ENCODE measurements around the gene SOX18. TPM values are rescaled to one million over a fixed set of nuclear protein-coding genes. Genes with fewer than 3 reads are reported as not detected.

SOX18 gene
- total and polyA plus RNA-seq, 7 experiments from 2014 or later = 0.20 to 1.7 TPM; not detected in 5

GRCh38 chr20:64078934-64079272 is 29.5 kb upstream of the SOX18 start:
- Histone ChIP-seq H3K4me3 (ENCODE audit: low read length) (peak overlapping the region; percentile 89), H3K9me3 (ENCODE audit: control insufficient read depth in 2 of 3, low read length in 3 of 3) (no peaks in the 10 kb centered on the region), H3K27ac (ENCODE audit: low read depth, low read length) (peak overlapping the region; percentile 79), H3K4me1 (ENCODE audit: control insufficient read depth in 2 of 2, insufficient read depth in 2 of 2, low read length in 2 of 2) (peaks cover 19 to 30% of the 10 kb centered on the region in 2 donors), H3K27me3 (ENCODE audit: control insufficient read depth in 2 of 2, insufficient read depth in 2 of 2, low read length in 2 of 2) (no peaks in the 10 kb centered on the region), H3K36me3 (ENCODE audit: control insufficient read depth in 2 of 3, insufficient read depth in 3 of 3, low read length in 3 of 3) (peaks cover 0 to 29% (median 0%) of the 10 kb centered on the region in 3 experiments)
- ChIA-PET POLR2A (interaction anchor here (0.9 to 6.6 kb wide), 9 partner anchors 10 to 371 kb away, joined by 3 to 83 read pairs (median 5); partner anchors contain the start of genes ARFRP1, PCMTD2, PRPF6 and TCEA2), CTCF (interaction anchor here (1.2 to 2.5 kb wide), 4 partner anchors 10 to 42 kb away, joined by 4 to 18 read pairs (median 4); no protein-coding TSS in a partner anchor)
- peak overlapping the region; percentile 81 to 98 (median 92) for H3K4me3 Mint-ChIP-seq
- peaks cover 0 to 3% (median 0%) of the 10 kb centered on the region in 11 donors for H3K9me3 Mint-ChIP-seq
- intact Hi-C loops (cut with micrococcal nuclease) = loop anchor here (1.0 to 5.0 kb wide), 4 partner anchors 16 to 559 kb away; partner anchors contain the start of genes PPDPF (in 1 of the 2), PRPF6 (in 1 of the 2), PTK6 (in 1 of the 2) and TCEA2 (in 1 of the 2)
- H3K36me3 Mint-ChIP-seq = peaks cover 0 to 10% (median 0%) of the 10 kb centered on the region in 5 donors
- H3K27ac Mint-ChIP-seq = peak overlapping the region; percentile 40 to 91 (median 79)
- H3K27me3 Mint-ChIP-seq = peaks cover 0 to 14% (median 0%) of the 10 kb centered on the region in 5 donors
- DNase-seq (no peak), ATAC-seq (no peak)
- peaks cover 17 to 49% (median 35%) of the 10 kb centered on the region in 7 donors for H3K4me1 Mint-ChIP-seq

- Mint-ChIP-seq H3K4me1 (peaks cover 17 to 45% (median 33%) of the 10 kb centered on the region in 7 donors), H3K27me3 (peaks cover 0 to 11% (median 0%) of the 10 kb centered on the region in 5 donors), H3K36me3 (peaks cover 0 to 10% (median 0%) of the 10 kb centered on the region in 5 donors), H3K27ac (peak overlapping the region; percentile 46 to 91 (median 85)), H3K4me3 (peak overlapping the region; percentile 81 to 98 (median 92)), H3K9me3 (peaks cover 0 to 3% (median 0%) of the 10 kb centered on the region in 11 donors)
- intact Hi-C loops (cut with micrococcal nuclease) = loop anchor here (1.0 to 5.0 kb wide), 6 partner anchors 12 to 541 kb away; partner anchors contain the start of genes TCEA2 (in 2 of the 2), PRPF6 (in 1 of the 2), PTK6 (in 1 of the 2) and UCKL1 (in 1 of the 2)
- ATAC-seq = peak; percentile 61
- peaks cover 0 to 38% (median 0%) of the 10 kb centered on the region in 3 experiments for H3K36me3 ChIP-seq (ENCODE audit: control insufficient read depth in 2 of 3, insufficient read depth in 3 of 3, low read length in 3 of 3)
- peaks cover 14 to 26% of the 10 kb centered on the region in 2 donors for H3K4me1 ChIP-seq (ENCODE audit: control insufficient read depth in 2 of 2, insufficient read depth in 2 of 2, low read length in 2 of 2)
- ChIA-PET CTCF (interaction anchor here (0.6 to 2.5 kb wide), 6 partner anchors 21 to 496 kb away, joined by 3 to 18 read pairs (median 4); no protein-coding TSS in a partner anchor), POLR2A (interaction anchor here (0.6 to 6.6 kb wide), 13 partner anchors 9 to 557 kb away, joined by 3 to 83 read pairs (median 4); partner anchors contain the start of genes PPDPF, SAMD10, TCEA2 and TPD52L2)
- H3K9me3 ChIP-seq (ENCODE audit: control insufficient read depth in 2 of 3, low read length in 3 of 3) = no peaks in the 10 kb centered on the region
- H3K4me3 ChIP-seq (ENCODE audit: low read length) = peak overlapping the region; percentile 89
- peak in 8 of 9 donors; percentile 59 to 78 (median 72) for DNase-seq
- no peaks in the 10 kb centered on the region for H3K27me3 ChIP-seq (ENCODE audit: control insufficient read depth in 2 of 2, insufficient read depth in 2 of 2, low read length in 2 of 2)
- peak overlapping the region; percentile 79 for H3K27ac ChIP-seq (ENCODE audit: low read depth, low read length)
Measured at GRCh38 chr20:64077876-64078551, 28.6 kb upstream of the SOX18 start.

- ATAC-seq = peak; percentile 0
- Histone ChIP-seq H3K27me3 (ENCODE audit: control insufficient read depth in 2 of 2, insufficient read depth in 2 of 2, low read length in 2 of 2) (no peaks in the 10 kb centered on the region), H3K36me3 (ENCODE audit: control insufficient read depth in 2 of 3, insufficient read depth in 3 of 3, low read length in 3 of 3) (peaks cover 0 to 43% (median 0%) of the 10 kb centered on the region in 3 experiments), H3K27ac (ENCODE audit: low read depth, low read length) (peak overlapping the region; percentile 79), H3K4me3 (ENCODE audit: low read length) (peak overlapping the region; percentile 89), H3K9me3 (ENCODE audit: control insufficient read depth in 2 of 3, low read length in 3 of 3) (no peaks in the 10 kb centered on the region), H3K4me1 (ENCODE audit: control insufficient read depth in 2 of 2, insufficient read depth in 2 of 2, low read length in 2 of 2) (peaks cover 12 to 22% of the 10 kb centered on the region in 2 donors)
- H3K4me3 Mint-ChIP-seq = peak overlapping the region; percentile 81 to 98 (median 92)
- H3K36me3 Mint-ChIP-seq = peaks cover 0 to 11% (median 0%) of the 10 kb centered on the region in 5 donors
- ChIA-PET POLR2A (interaction anchor here (0.6 to 6.6 kb wide), 13 partner anchors 9 to 557 kb away, joined by 3 to 83 read pairs (median 4); partner anchors contain the start of genes PPDPF, SAMD10, TCEA2 and TPD52L2), CTCF (interaction anchor here (0.6 to 2.5 kb wide), 5 partner anchors 20 to 496 kb away, joined by 3 to 18 read pairs (median 3); no protein-coding TSS in a partner anchor)
- H3K4me1 Mint-ChIP-seq = peaks cover 16 to 41% (median 28%) of the 10 kb centered on the region in 7 donors
- peak overlapping the region; percentile 46 to 91 (median 85) for H3K27ac Mint-ChIP-seq
- peaks cover 0 to 3% (median 0%) of the 10 kb centered on the region in 11 donors for H3K9me3 Mint-ChIP-seq
- no peak for DNase-seq
- H3K27me3 Mint-ChIP-seq = peaks cover 0 to 8% (median 0%) of the 10 kb centered on the region in 5 donors
- intact Hi-C loops (cut with micrococcal nuclease) = loop anchor here (1.0 to 5.0 kb wide), 5 partner anchors 11 to 540 kb away; partner anchors contain the start of genes PRPF6 (in 1 of the 2), PTK6 (in 1 of the 2), TCEA2 (in 1 of the 2) and UCKL1 (in 1 of the 2)
Measured at GRCh38 chr20:64077541-64077875, 28.1 kb upstream of the SOX18 start.

GRCh38 chr20:64077094-64077493 is 27.7 kb upstream of the SOX18 start:
- intact Hi-C loops (cut with micrococcal nuclease) = loop anchor here (1.0 to 5.0 kb wide), 5 partner anchors 11 to 540 kb away; partner anchors contain the start of genes PRPF6 (in 1 of the 2), PTK6 (in 1 of the 2), TCEA2 (in 1 of the 2) and UCKL1 (in 1 of the 2)

GRCh38 chr20:64076061-64076997 is 26.9 kb upstream of the SOX18 start:
- intact Hi-C loops (cut with micrococcal nuclease) = loop anchor here in 1 of 2 donors (5.0 kb wide), 1 partner anchor 539 kb away; the partner anchor contains the start of gene PTK6
- CTCF ChIA-PET = interaction anchor here (0.9 kb wide), 1 partner anchor 37 kb away, joined by 4 read pairs; no protein-coding TSS in a partner anchor

More at GRCh38 chr20:64077094-64077493, 27.7 kb upstream of the SOX18 start:
- H3K4me1 ChIP-seq (ENCODE audit: control insufficient read depth in 2 of 2, insufficient read depth in 2 of 2, low read length in 2 of 2) = peaks cover 12 to 18% of the 10 kb centered on the region in 2 donors
- peaks cover 0 to 5% (median 0%) of the 10 kb centered on the region in 5 donors for H3K27me3 Mint-ChIP-seq
- H3K27ac Mint-ChIP-seq = peak overlapping the region in 8 of 9 donors; percentile 45 to 91 (median 81)
- H3K4me1 Mint-ChIP-seq = peaks cover 12 to 41% (median 26%) of the 10 kb centered on the region in 7 donors
- ATAC-seq (peak; percentile 13), DNase-seq (no peak)
- POLR2A ChIA-PET = interaction anchor here (1.2 to 6.6 kb wide), 4 partner anchors 13 to 43 kb away, joined by 3 to 83 read pairs (median 4); partner anchors contain the start of gene TCEA2
- peaks cover 0 to 3% (median 0%) of the 10 kb centered on the region in 11 donors for H3K9me3 Mint-ChIP-seq
- H3K36me3 Mint-ChIP-seq = peaks cover 0 to 12% (median 0%) of the 10 kb centered on the region in 5 donors
- no peaks in the 10 kb centered on the region for H3K27me3 ChIP-seq (ENCODE audit: control insufficient read depth in 2 of 2, insufficient read depth in 2 of 2, low read length in 2 of 2)
- peak overlapping the region; percentile 79 for H3K27ac ChIP-seq (ENCODE audit: low read depth, low read length)
- peaks cover 0 to 47% (median 0%) of the 10 kb centered on the region in 3 experiments for H3K36me3 ChIP-seq (ENCODE audit: control insufficient read depth in 2 of 3, insufficient read depth in 3 of 3, low read length in 3 of 3)
- peak overlapping the region; percentile 81 to 98 (median 92) for H3K4me3 Mint-ChIP-seq
- H3K9me3 ChIP-seq (ENCODE audit: control insufficient read depth in 2 of 3, low read length in 3 of 3) = no peaks in the 10 kb centered on the region
- CTCF ChIA-PET = interaction anchor here (0.8 to 2.5 kb wide), 3 partner anchors 20 to 38 kb away, joined by 3 to 18 read pairs (median 4); no protein-coding TSS in a partner anchor
- H3K4me3 ChIP-seq (ENCODE audit: low read length) = peak overlapping the region; percentile 89

More at GRCh38 chr20:64076061-64076997, 26.9 kb upstream of the SOX18 start:
- Mint-ChIP-seq H3K27ac (peak overlapping the region in 6 of 9 donors; percentile 38 to 86 (median 67)), H3K9me3 (no peaks in the 10 kb centered on the region), H3K4me3 (peak overlapping the region in 7 of 10 donors; percentile 20 to 96 (median 81)), H3K27me3 (no peaks in the 10 kb centered on the region), H3K4me1 (peaks cover 6 to 36% (median 20%) of the 10 kb centered on the region in 7 donors), H3K36me3 (peaks cover 0 to 12% (median 0%) of the 10 kb centered on the region in 5 donors)
- peak overlapping the region; percentile 89 for H3K4me3 ChIP-seq (ENCODE audit: low read length)
- peak overlapping the region; percentile 79 for H3K27ac ChIP-seq (ENCODE audit: low read depth, low read length)
- ATAC-seq = no peak
- H3K9me3 ChIP-seq (ENCODE audit: control insufficient read depth in 2 of 3, low read length in 3 of 3) = no peaks in the 10 kb centered on the region
- peaks cover 0 to 50% (median 0%) of the 10 kb centered on the region in 3 experiments for H3K36me3 ChIP-seq (ENCODE audit: control insufficient read depth in 2 of 3, insufficient read depth in 3 of 3, low read length in 3 of 3)
- POLR2A ChIA-PET = interaction anchor here (0.6 to 6.6 kb wide), 4 partner anchors 12 to 43 kb away, joined by 3 to 83 read pairs (median 4); partner anchors contain the start of gene TCEA2
- H3K27me3 ChIP-seq (ENCODE audit: control insufficient read depth in 2 of 2, insufficient read depth in 2 of 2, low read length in 2 of 2) = no peaks in the 10 kb centered on the region
- peaks cover 12% of the 10 kb centered on the region in 2 donors for H3K4me1 ChIP-seq (ENCODE audit: control insufficient read depth in 2 of 2, insufficient read depth in 2 of 2, low read length in 2 of 2)
- no peak for DNase-seq

All from naive thymus-derived CD4-positive, alpha-beta T cell (primary cell).